GM20431 (cell line): ENCODE results near the gene KIF1C.

ENCODE experiments used
- in situ Hi-C: fragments of 300-500 bp; cut with MseI, MboI; formaldehyde crosslinking; loops from one replicate; pipeline ENCODE4 v1.15.0; 2020; ENCODE audit warnings: low sequenced_read_pairs; ENCODE audit not compliant: unreplicated experiment

The KIF1C gene

GRCh38 chr17:4997302-4998026 is at the start of gene KIF1C, which contains the start of gene INCA1:
TSS of gene KIF1C (plus strand) at chr17:4997950. CDS start at chr17:5000247, 2,297 bp downstream.
TSS of gene INCA1 (minus strand) at chr17:4997522. CDS start at chr17:4994437, 3,085 bp downstream.
- in situ Hi-C loops = no loop called here

GRCh38 chr17:4948166-4948930 is 49.4 kb upstream of the KIF1C start, which contains the start of gene PFN1:
TSS of gene PFN1 (minus strand) at chr17:4948530. CDS start at chr17:4948394, 136 bp downstream.
- in situ Hi-C loops = no loop called here

- in situ Hi-C loops = no loop called here
These were observed 48.8 kb upstream of the KIF1C start for GRCh38 chr17:4948931-4949320.

GRCh38 chr17:4949321-4950074 is 48.3 kb upstream of the KIF1C start:
- in situ Hi-C loops = no loop called here

- in situ Hi-C loops = no loop called here
These were observed 47.5 kb upstream of the KIF1C start for GRCh38 chr17:4950075-4950745.

GRCh38 chr17:4950746-4951204 is 47.0 kb upstream of the KIF1C start, which contains the start of gene ENO3:
TSS of gene ENO3 (plus strand) at chr17:4951119. CDS start at chr17:4951830, 711 bp downstream.
- in situ Hi-C loops = no loop called here

GRCh38 chr17:4951486-4951885 is 46.3 kb upstream of the KIF1C start:
- in situ Hi-C loops = no loop called here

- in situ Hi-C loops = no loop called here
These were observed 44.2 kb upstream of the KIF1C start for GRCh38 chr17:4953451-4953961.

- in situ Hi-C loops = no loop called here
These were observed 42.7 kb upstream of the KIF1C start for GRCh38 chr17:4955091-4955490.

GRCh38 chr17:4956493-4957061 is 41.2 kb upstream of the KIF1C start:
- in situ Hi-C loops = no loop called here

- in situ Hi-C loops = no loop called here
These were observed 39.6 kb upstream of the KIF1C start for GRCh38 chr17:4958102-4958501.

- in situ Hi-C loops = no loop called here
These were observed 38.3 kb upstream of the KIF1C start for GRCh38 chr17:4959261-4959965.

GRCh38 chr17:4960279-4960922 is 37.3 kb upstream of the KIF1C start:
- in situ Hi-C loops = no loop called here

GRCh38 chr17:4965311-4965986 is 32.3 kb upstream of the KIF1C start:
- in situ Hi-C loops = no loop called here

- in situ Hi-C loops = no loop called here
These were observed 30.8 kb upstream of the KIF1C start for GRCh38 chr17:4966844-4967538.

GRCh38 chr17:4967539-4968485 is 29.9 kb upstream of the KIF1C start, which contains the start of gene SPAG7:
TSS of gene SPAG7 (minus strand) at chr17:4967817. CDS start at chr17:4967804, 13 bp downstream.
- in situ Hi-C loops = no loop called here
